Loucy (cell line): ENCODE data around the gene MAML3.

Experiments used
- EZH2phosphoT487 ChIP-seq: fragments of 200-600 bp; IDR thresholded peaks from 2 replicates; pipeline ENCODE4 v1.6.1; 2018; ENCODE audit warnings: antibody characterized with exemption, mild to moderate bottlenecking, moderate library complexity, borderline replicate concordance
- TF ChIP-seq, protein P1 (sequence below): fragments of 200-600 bp; sonication (generic); conservative IDR thresholded peaks from 2 replicates; pipeline ENCODE4 v1.5.1; 2014; ENCODE audit warnings: mild to moderate bottlenecking, antibody characterized with exemption, low read length

- TF ChIP-seq, protein P1, sequence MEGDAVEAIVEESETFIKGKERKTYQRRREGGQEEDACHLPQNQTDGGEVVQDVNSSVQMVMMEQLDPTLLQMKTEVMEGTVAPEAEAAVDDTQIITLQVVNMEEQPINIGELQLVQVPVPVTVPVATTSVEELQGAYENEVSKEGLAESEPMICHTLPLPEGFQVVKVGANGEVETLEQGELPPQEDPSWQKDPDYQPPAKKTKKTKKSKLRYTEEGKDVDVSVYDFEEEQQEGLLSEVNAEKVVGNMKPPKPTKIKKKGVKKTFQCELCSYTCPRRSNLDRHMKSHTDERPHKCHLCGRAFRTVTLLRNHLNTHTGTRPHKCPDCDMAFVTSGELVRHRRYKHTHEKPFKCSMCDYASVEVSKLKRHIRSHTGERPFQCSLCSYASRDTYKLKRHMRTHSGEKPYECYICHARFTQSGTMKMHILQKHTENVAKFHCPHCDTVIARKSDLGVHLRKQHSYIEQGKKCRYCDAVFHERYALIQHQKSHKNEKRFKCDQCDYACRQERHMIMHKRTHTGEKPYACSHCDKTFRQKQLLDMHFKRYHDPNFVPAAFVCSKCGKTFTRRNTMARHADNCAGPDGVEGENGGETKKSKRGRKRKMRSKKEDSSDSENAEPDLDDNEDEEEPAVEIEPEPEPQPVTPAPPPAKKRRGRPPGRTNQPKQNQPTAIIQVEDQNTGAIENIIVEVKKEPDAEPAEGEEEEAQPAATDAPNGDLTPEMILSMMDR = no peak
- TF ChIP-seq EZH2phosphoT487 = no peak
Measured at GRCh38 chr4:139851639-139852038, 302.3 kb downstream of the MAML3 start.
